Sigmoid colon (tissue), 3 donors: ENCODE data around the gene EEFSEC.

ENCODE experiments used
- CTCF ChIP-seq, 4 experiments: fragments of 450-650 bp in 3 of 4; fragments of 200-600 bp in 1 of 4; IDR thresholded peaks; one replicate each; pipeline ENCODE4 v1.5.1; 2016 to 2019; ENCODE audit warnings: antibody characterized with exemption in 4 of 4, mild to moderate bottlenecking in 3 of 4, moderate library complexity in 2 of 4
- POLR2A ChIP-seq, 2 donors: fragments of 450-650 bp; IDR thresholded peaks; one replicate each; pipeline ENCODE4 v1.6.1; 2016; ENCODE audit warnings: antibody characterized with exemption in 2 of 2, mild to moderate bottlenecking in 2 of 2, moderate library complexity in 2 of 2

- TF ChIP-seq CTCF (IDR thresholded peaks at IDR 0.05): no peak
- no peak for TF ChIP-seq POLR2A (IDR thresholded peaks at IDR 0.05)
Observed at GRCh38 chr3:128254066-128254590, 100.8 kb downstream of the EEFSEC start.
